ENCODE results near the gene PAPSS2. TPM values are rescaled to one million over a fixed set of nuclear protein-coding genes. Genes with fewer than 3 reads are reported as not detected.

PAPSS2 gene
- polyA plus RNA-seq, 1 experiment = 51.4 TPM

- no peaks in the 10 kb centered on the region for H3K9me3 ChIP-seq (ENCODE audit: control insufficient read depth, insufficient read depth, low read length)
- H3K27me3 ChIP-seq (ENCODE audit: control insufficient read depth, insufficient read depth, low read length) = no peaks in the 10 kb centered on the region
- H3K27ac ChIP-seq (ENCODE audit: low read depth, low read length) = no peak overlapping the region
- DNase-seq (ENCODE audit: low read depth, low spot score) = no peak
- CTCF ChIA-PET = interaction anchor here (0.6 kb wide), 1 partner anchor 150 kb away, joined by 4 read pairs; no protein-coding TSS in a partner anchor
- POLR2A ChIA-PET = no interaction called here
- TF ChIP-seq CTCF (IDR thresholded peaks at IDR 0.05; ENCODE audit: low read depth, low read length) = no peak
- no peak overlapping the region for H3K4me3 ChIP-seq (ENCODE audit: low read depth, low read length)
Observed at GRCh38 chr10:87684001-87684638, 24.4 kb downstream of the PAPSS2 start.

- no peak overlapping the region for H3K27ac ChIP-seq (ENCODE audit: low read depth, low read length)
- CTCF ChIA-PET = interaction anchor here (0.7 kb wide), 1 partner anchor 42 kb away, joined by 3 read pairs; no protein-coding TSS in a partner anchor
- POLR2A ChIA-PET = interaction anchor here (0.6 kb wide), 1 partner anchor 10 kb away, joined by 5 read pairs; no protein-coding TSS in a partner anchor
- H3K4me3 ChIP-seq (ENCODE audit: low read depth, low read length) = no peak overlapping the region
- H3K27me3 ChIP-seq (ENCODE audit: control insufficient read depth, insufficient read depth, low read length) = no peaks in the 10 kb centered on the region
- DNase-seq (ENCODE audit: low read depth, low spot score) = no peak
- no peaks in the 10 kb centered on the region for H3K9me3 ChIP-seq (ENCODE audit: control insufficient read depth, insufficient read depth, low read length)
- no peak for TF ChIP-seq CTCF (IDR thresholded peaks at IDR 0.05; ENCODE audit: low read depth, low read length)
Observed at GRCh38 chr10:87685832-87686574, 26.3 kb downstream of the PAPSS2 start.

- Histone ChIP-seq H3K4me3 (ENCODE audit: low read depth, low read length) (no peak overlapping the region), H3K27me3 (ENCODE audit: control insufficient read depth, insufficient read depth, low read length) (no peaks in the 10 kb centered on the region), H3K9me3 (ENCODE audit: control insufficient read depth, insufficient read depth, low read length) (no peaks in the 10 kb centered on the region), H3K27ac (ENCODE audit: low read depth, low read length) (no peak overlapping the region)
- no peak for DNase-seq (ENCODE audit: low read depth, low spot score)
- no peak for TF ChIP-seq CTCF (IDR thresholded peaks at IDR 0.05; ENCODE audit: low read depth, low read length)
- CTCF ChIA-PET = no interaction called here
- POLR2A ChIA-PET = no interaction called here
Observed at GRCh38 chr10:87691506-87692070, 31.9 kb downstream of the PAPSS2 start.

- TF ChIP-seq CTCF (IDR thresholded peaks at IDR 0.05; ENCODE audit: low read depth, low read length) = no peak
- DNase-seq (ENCODE audit: low read depth, low spot score) = no peak
- no peaks in the 10 kb centered on the region for H3K9me3 ChIP-seq (ENCODE audit: control insufficient read depth, insufficient read depth, low read length)
- H3K4me3 ChIP-seq (ENCODE audit: low read depth, low read length) = no peak overlapping the region
- no peaks in the 10 kb centered on the region for H3K27me3 ChIP-seq (ENCODE audit: control insufficient read depth, insufficient read depth, low read length)
- H3K27ac ChIP-seq (ENCODE audit: low read depth, low read length) = no peak overlapping the region
- ChIA-PET POLR2A (no interaction called here), CTCF (no interaction called here)
Observed at GRCh38 chr10:87692956-87693484, 33.3 kb downstream of the PAPSS2 start.
